ENCODE measurements around the gene TECPR2.

The TECPR2 gene

GRCh38 chr14:102434647-102435175 is 72.0 kb downstream of the TECPR2 start:
- peaks cover 32% of the 10 kb centered on the region for H3K36me3 ChIP-seq (ENCODE audit: insufficient read depth, low read length)
- no peak overlapping the region for H3K4me3 ChIP-seq (ENCODE audit: low read length)
- no peaks in the 10 kb centered on the region for H3K27me3 ChIP-seq (ENCODE audit: control insufficient read depth, insufficient read depth, low read length)
- peaks cover 4% of the 10 kb centered on the region for H3K4me1 ChIP-seq (ENCODE audit: control insufficient read depth, insufficient read depth, low read length)
- H3K9ac ChIP-seq (ENCODE audit: low read depth, low read length): no peak overlapping the region
- H3K4me2 ChIP-seq (ENCODE audit: low read length): no peak overlapping the region
- no peaks in the 10 kb centered on the region for H3K9me3 ChIP-seq (replicated peaks; ENCODE audit: low read length)

GRCh38 chr14:102437997-102438915 is 75.5 kb downstream of the TECPR2 start:
- H3K9me3 ChIP-seq (replicated peaks; ENCODE audit: low read length): no peaks in the 10 kb centered on the region
- peaks cover 55% of the 10 kb centered on the region for H3K36me3 ChIP-seq (ENCODE audit: insufficient read depth, low read length)
- peak overlapping the region; percentile 73 for H3K4me2 ChIP-seq (ENCODE audit: low read length)
- peaks cover 4% of the 10 kb centered on the region for H3K4me1 ChIP-seq (ENCODE audit: control insufficient read depth, insufficient read depth, low read length)
- H3K27me3 ChIP-seq (ENCODE audit: control insufficient read depth, insufficient read depth, low read length): no peaks in the 10 kb centered on the region
- peak overlapping the region; percentile 17 for H3K9ac ChIP-seq (ENCODE audit: low read depth, low read length)
- peak overlapping the region; percentile 32 for H3K4me3 ChIP-seq (ENCODE audit: low read length)

GRCh38 chr14:102439556-102439955 is 76.8 kb downstream of the TECPR2 start:
- H3K4me3 ChIP-seq (ENCODE audit: low read length): no peak overlapping the region
- no peaks in the 10 kb centered on the region for H3K27me3 ChIP-seq (ENCODE audit: control insufficient read depth, insufficient read depth, low read length)
- H3K9me3 ChIP-seq (replicated peaks; ENCODE audit: low read length): no peaks in the 10 kb centered on the region
- H3K9ac ChIP-seq (ENCODE audit: low read depth, low read length): no peak overlapping the region
- no peak overlapping the region for H3K4me2 ChIP-seq (ENCODE audit: low read length)
- H3K4me1 ChIP-seq (ENCODE audit: control insufficient read depth, insufficient read depth, low read length): peaks cover 4% of the 10 kb centered on the region
- H3K36me3 ChIP-seq (ENCODE audit: insufficient read depth, low read length): peaks cover 59% of the 10 kb centered on the region

- Histone ChIP-seq H3K36me3 (ENCODE audit: insufficient read depth, low read length) (peaks cover 52% of the 10 kb centered on the region), H3K9me3 (replicated peaks; ENCODE audit: low read length) (no peaks in the 10 kb centered on the region), H3K27me3 (ENCODE audit: control insufficient read depth, insufficient read depth, low read length) (no peaks in the 10 kb centered on the region), H3K9ac (ENCODE audit: low read depth, low read length) (no peak overlapping the region), H3K4me3 (ENCODE audit: low read length) (no peak overlapping the region), H3K4me2 (ENCODE audit: low read length) (no peak overlapping the region), H3K4me1 (ENCODE audit: control insufficient read depth, insufficient read depth, low read length) (peaks cover 4% of the 10 kb centered on the region)
Observed at GRCh38 chr14:102440392-102440791, 77.7 kb downstream of the TECPR2 start.

GRCh38 chr14:102442241-102443211 is 79.8 kb downstream of the TECPR2 start:
- Histone ChIP-seq H3K4me2 (ENCODE audit: low read length) (no peak overlapping the region), H3K4me1 (ENCODE audit: control insufficient read depth, insufficient read depth, low read length) (peaks cover 4% of the 10 kb centered on the region), H3K27me3 (ENCODE audit: control insufficient read depth, insufficient read depth, low read length) (no peaks in the 10 kb centered on the region), H3K9me3 (replicated peaks; ENCODE audit: low read length) (no peaks in the 10 kb centered on the region), H3K4me3 (ENCODE audit: low read length) (no peak overlapping the region), H3K9ac (ENCODE audit: low read depth, low read length) (no peak overlapping the region), H3K36me3 (ENCODE audit: insufficient read depth, low read length) (peaks cover 50% of the 10 kb centered on the region)

GRCh38 chr14:102445066-102445465 is 82.3 kb downstream of the TECPR2 start:
- H3K4me2 ChIP-seq (ENCODE audit: low read length): no peak overlapping the region
- H3K36me3 ChIP-seq (ENCODE audit: insufficient read depth, low read length): peaks cover 46% of the 10 kb centered on the region
- no peaks in the 10 kb centered on the region for H3K4me1 ChIP-seq (ENCODE audit: control insufficient read depth, insufficient read depth, low read length)
- no peak overlapping the region for H3K4me3 ChIP-seq (ENCODE audit: low read length)
- H3K9me3 ChIP-seq (replicated peaks; ENCODE audit: low read length): no peaks in the 10 kb centered on the region
- no peaks in the 10 kb centered on the region for H3K27me3 ChIP-seq (ENCODE audit: control insufficient read depth, insufficient read depth, low read length)
- H3K9ac ChIP-seq (ENCODE audit: low read depth, low read length): no peak overlapping the region

GRCh38 chr14:102445641-102446040 is 82.9 kb downstream of the TECPR2 start:
- peaks cover 47% of the 10 kb centered on the region for H3K36me3 ChIP-seq (ENCODE audit: insufficient read depth, low read length)
- H3K9ac ChIP-seq (ENCODE audit: low read depth, low read length): no peak overlapping the region
- no peaks in the 10 kb centered on the region for H3K9me3 ChIP-seq (replicated peaks; ENCODE audit: low read length)
- no peaks in the 10 kb centered on the region for H3K4me1 ChIP-seq (ENCODE audit: control insufficient read depth, insufficient read depth, low read length)
- H3K27me3 ChIP-seq (ENCODE audit: control insufficient read depth, insufficient read depth, low read length): no peaks in the 10 kb centered on the region
- no peak overlapping the region for H3K4me2 ChIP-seq (ENCODE audit: low read length)
- no peak overlapping the region for H3K4me3 ChIP-seq (ENCODE audit: low read length)

- no peaks in the 10 kb centered on the region for H3K27me3 ChIP-seq (ENCODE audit: control insufficient read depth, insufficient read depth, low read length)
- H3K4me1 ChIP-seq (ENCODE audit: control insufficient read depth, insufficient read depth, low read length): no peaks in the 10 kb centered on the region
- no peak overlapping the region for H3K4me2 ChIP-seq (ENCODE audit: low read length)
- peaks cover 45% of the 10 kb centered on the region for H3K36me3 ChIP-seq (ENCODE audit: insufficient read depth, low read length)
- no peak overlapping the region for H3K4me3 ChIP-seq (ENCODE audit: low read length)
- no peak overlapping the region for H3K9ac ChIP-seq (ENCODE audit: low read depth, low read length)
- no peaks in the 10 kb centered on the region for H3K9me3 ChIP-seq (replicated peaks; ENCODE audit: low read length)
Observed at GRCh38 chr14:102450206-102451063, 87.7 kb downstream of the TECPR2 start.

- H3K4me3 ChIP-seq (ENCODE audit: low read length): no peak overlapping the region
- no peaks in the 10 kb centered on the region for H3K9me3 ChIP-seq (replicated peaks; ENCODE audit: low read length)
- peaks cover 45% of the 10 kb centered on the region for H3K36me3 ChIP-seq (ENCODE audit: insufficient read depth, low read length)
- no peak overlapping the region for H3K9ac ChIP-seq (ENCODE audit: low read depth, low read length)
- H3K27me3 ChIP-seq (ENCODE audit: control insufficient read depth, insufficient read depth, low read length): no peaks in the 10 kb centered on the region
- no peaks in the 10 kb centered on the region for H3K4me1 ChIP-seq (ENCODE audit: control insufficient read depth, insufficient read depth, low read length)
- H3K4me2 ChIP-seq (ENCODE audit: low read length): no peak overlapping the region
Observed at GRCh38 chr14:102451064-102451352, 88.3 kb downstream of the TECPR2 start.

GRCh38 chr14:102452302-102452701 is 89.6 kb downstream of the TECPR2 start:
- Histone ChIP-seq H3K9ac (ENCODE audit: low read depth, low read length) (no peak overlapping the region), H3K4me3 (ENCODE audit: low read length) (no peak overlapping the region), H3K4me2 (ENCODE audit: low read length) (no peak overlapping the region), H3K9me3 (replicated peaks; ENCODE audit: low read length) (no peaks in the 10 kb centered on the region), H3K27me3 (ENCODE audit: control insufficient read depth, insufficient read depth, low read length) (no peaks in the 10 kb centered on the region), H3K4me1 (ENCODE audit: control insufficient read depth, insufficient read depth, low read length) (no peaks in the 10 kb centered on the region), H3K36me3 (ENCODE audit: insufficient read depth, low read length) (peaks cover 43% of the 10 kb centered on the region)

- peaks cover 47% of the 10 kb centered on the region for H3K36me3 ChIP-seq (ENCODE audit: insufficient read depth, low read length)
- no peak overlapping the region for H3K9ac ChIP-seq (ENCODE audit: low read depth, low read length)
- H3K4me3 ChIP-seq (ENCODE audit: low read length): no peak overlapping the region
- H3K9me3 ChIP-seq (replicated peaks; ENCODE audit: low read length): no peaks in the 10 kb centered on the region
- H3K4me2 ChIP-seq (ENCODE audit: low read length): no peak overlapping the region
- H3K4me1 ChIP-seq (ENCODE audit: control insufficient read depth, insufficient read depth, low read length): no peaks in the 10 kb centered on the region
- no peaks in the 10 kb centered on the region for H3K27me3 ChIP-seq (ENCODE audit: control insufficient read depth, insufficient read depth, low read length)
Observed at GRCh38 chr14:102454711-102455110, 92.0 kb downstream of the TECPR2 start.

Measured in skeletal muscle satellite cell (primary cell).